ENCODE data around the gene NDUFA5. TPM values are rescaled to one million over a fixed set of nuclear protein-coding genes. Genes with fewer than 3 reads are reported as not detected.
"Not testable (repeated sequence)": the region's sequence is repeated elsewhere in the genome, so short reads cannot be mapped to it uniquely, and the experiment has no call there.

Gene NDUFA5
- total and polyA plus RNA-seq, 8 donors = 1.2 to 154 (median 108) TPM

GRCh38 chr7:123552641-123553040, 5.0 kb downstream of the NDUFA5 start:
- WGBS, 5 donors = 95 to 100% (median 98%) methylated on average over 2 of the region's 2 CpGs
- DNase-seq = no peak
- intact Hi-C loops (cut with DNase I; ENCODE audit: low total_unique reads) = no loop called here
- TF ChIP-seq CTCF (IDR thresholded peaks at IDR 0.05) (no peak), EP300 (IDR thresholded peaks at IDR 0.05) (no peak), POLR2A (IDR thresholded peaks at IDR 0.05) (no peak), POLR2AphosphoS5 (IDR thresholded peaks at IDR 0.05) (no peak)
- peaks cover 0 to 49% (median 43%) of the 10 kb centered on the region in 4 donors for H3K36me3 ChIP-seq
- H3K27ac ChIP-seq = no peak overlapping the region
- no peaks in the 10 kb centered on the region for H3K9me3 ChIP-seq
- H3K4me3 ChIP-seq = no peak overlapping the region
- H3K4me1 ChIP-seq = peaks cover 23 to 72% (median 35%) of the 10 kb centered on the region in 4 donors
- no peaks in the 10 kb centered on the region for H3K27me3 ChIP-seq

GRCh38 chr7:123552134-123552533, 5.5 kb downstream of the NDUFA5 start:
- H3K27ac ChIP-seq; intact Hi-C loops (cut with DNase I; ENCODE audit: low total_unique reads): not testable (repeated sequence)
- peaks cover 0 to 54% (median 48%) of the 10 kb centered on the region in 4 donors for H3K36me3 ChIP-seq

GRCh38 chr7:123548406-123548805, 9.2 kb downstream of the NDUFA5 start:
- no peaks in the 10 kb centered on the region for H3K27me3 ChIP-seq
- no peak overlapping the region for H3K27ac ChIP-seq
- 71 to 88% (median 81%) methylated on average over 1 of the region's 1 CpG for WGBS, 5 donors
- DNase-seq = no peak
- no peak overlapping the region for H3K4me3 ChIP-seq
- peaks cover 0 to 49% (median 12%) of the 10 kb centered on the region in 4 donors for H3K4me1 ChIP-seq
- TF ChIP-seq CTCF (IDR thresholded peaks at IDR 0.05) (no peak), POLR2A (IDR thresholded peaks at IDR 0.05) (no peak), POLR2AphosphoS5 (IDR thresholded peaks at IDR 0.05) (no peak), EP300 (IDR thresholded peaks at IDR 0.05) (no peak)
- peaks cover 0 to 60% (median 55%) of the 10 kb centered on the region in 4 donors for H3K36me3 ChIP-seq
- intact Hi-C loops (cut with DNase I; ENCODE audit: low total_unique reads) = no loop called here
- no peaks in the 10 kb centered on the region for H3K9me3 ChIP-seq

More at GRCh38 chr7:123552134-123552533, 5.5 kb downstream of the NDUFA5 start:
- DNase-seq, H3K4me3 ChIP-seq, H3K9me3 ChIP-seq, H3K27me3 ChIP-seq: not testable (repeated sequence)
- peaks cover 23 to 77% (median 37%) of the 10 kb centered on the region in 4 donors for H3K4me1 ChIP-seq

GRCh38 chr7:123539871-123540270, 17.7 kb downstream of the NDUFA5 start:
- Histone ChIP-seq H3K36me3 (peaks cover 0 to 40% (median 12%) of the 10 kb centered on the region in 4 donors), H3K4me1 (peaks cover 0 to 13% (median 2%) of the 10 kb centered on the region in 4 donors), H3K4me3 (no peak overlapping the region), H3K9me3 (no peaks in the 10 kb centered on the region), H3K27ac (no peak overlapping the region), H3K27me3 (no peaks in the 10 kb centered on the region)
- no peak for TF ChIP-seq POLR2AphosphoS5 (IDR thresholded peaks at IDR 0.05)
- intact Hi-C loops (cut with DNase I; ENCODE audit: low total_unique reads) = no loop called here
- DNase-seq = no peak
- WGBS, 5 donors = 29 to 45% (median 33%) methylated on average over 1 of the region's 1 CpG

- intact Hi-C loops (cut with DNase I; ENCODE audit: low total_unique reads) = no loop called here
Measured at GRCh38 chr7:123538897-123539296, 18.7 kb downstream of the NDUFA5 start.

More at GRCh38 chr7:123538897-123539296, 18.7 kb downstream of the NDUFA5 start:
- no peak for DNase-seq
- Histone ChIP-seq H3K27me3 (peaks cover 0 to 4% (median 0%) of the 10 kb centered on the region in 3 donors), H3K4me1 (peaks cover 2 to 18% (median 6%) of the 10 kb centered on the region in 4 donors), H3K9me3 (no peaks in the 10 kb centered on the region), H3K36me3 (peaks cover 0 to 37% (median 10%) of the 10 kb centered on the region in 4 donors), H3K27ac (no peak overlapping the region), H3K4me3 (no peak overlapping the region)
- TF ChIP-seq CTCF (IDR thresholded peaks at IDR 0.05) = no peak
- no peak for TF ChIP-seq POLR2A (IDR thresholded peaks at IDR 0.05)
- no peak for TF ChIP-seq EP300 (IDR thresholded peaks at IDR 0.05)
- TF ChIP-seq POLR2AphosphoS5 (IDR thresholded peaks at IDR 0.05) = no peak
- WGBS, 5 donors = 92 to 100% (median 95%) methylated on average over 1 of the region's 1 CpG
